ENCODE results near the gene HECW1.

DNA sequence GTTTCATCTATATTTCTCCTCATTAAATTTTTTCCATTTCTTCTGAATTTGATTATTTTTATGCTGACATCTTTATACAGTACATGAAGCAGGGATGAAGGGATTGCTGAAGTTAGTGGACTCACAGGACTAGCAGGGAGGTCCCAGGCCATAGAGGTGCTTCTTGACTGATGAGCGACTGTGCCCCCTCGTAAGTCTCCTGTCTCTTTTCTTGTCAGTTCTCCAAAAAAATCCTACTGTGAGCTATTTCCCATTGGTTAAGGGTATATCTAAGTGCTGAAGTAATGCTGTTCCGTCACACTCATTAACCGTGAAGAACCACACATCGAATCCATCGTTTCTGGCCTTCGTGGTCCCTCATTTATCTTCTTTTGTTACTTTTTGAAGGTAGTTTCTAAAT, 27.7 kb downstream of the HECW1 start:
- TF ChIP-seq, protein P1, sequence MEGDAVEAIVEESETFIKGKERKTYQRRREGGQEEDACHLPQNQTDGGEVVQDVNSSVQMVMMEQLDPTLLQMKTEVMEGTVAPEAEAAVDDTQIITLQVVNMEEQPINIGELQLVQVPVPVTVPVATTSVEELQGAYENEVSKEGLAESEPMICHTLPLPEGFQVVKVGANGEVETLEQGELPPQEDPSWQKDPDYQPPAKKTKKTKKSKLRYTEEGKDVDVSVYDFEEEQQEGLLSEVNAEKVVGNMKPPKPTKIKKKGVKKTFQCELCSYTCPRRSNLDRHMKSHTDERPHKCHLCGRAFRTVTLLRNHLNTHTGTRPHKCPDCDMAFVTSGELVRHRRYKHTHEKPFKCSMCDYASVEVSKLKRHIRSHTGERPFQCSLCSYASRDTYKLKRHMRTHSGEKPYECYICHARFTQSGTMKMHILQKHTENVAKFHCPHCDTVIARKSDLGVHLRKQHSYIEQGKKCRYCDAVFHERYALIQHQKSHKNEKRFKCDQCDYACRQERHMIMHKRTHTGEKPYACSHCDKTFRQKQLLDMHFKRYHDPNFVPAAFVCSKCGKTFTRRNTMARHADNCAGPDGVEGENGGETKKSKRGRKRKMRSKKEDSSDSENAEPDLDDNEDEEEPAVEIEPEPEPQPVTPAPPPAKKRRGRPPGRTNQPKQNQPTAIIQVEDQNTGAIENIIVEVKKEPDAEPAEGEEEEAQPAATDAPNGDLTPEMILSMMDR (IDR thresholded peaks at IDR 0.05; ENCODE audit: low read depth, low read length, missing input control): no peak
- no peak for TF ChIP-seq YY1 (IDR thresholded peaks at IDR 0.05)
- TF ChIP-seq, protein P2, sequence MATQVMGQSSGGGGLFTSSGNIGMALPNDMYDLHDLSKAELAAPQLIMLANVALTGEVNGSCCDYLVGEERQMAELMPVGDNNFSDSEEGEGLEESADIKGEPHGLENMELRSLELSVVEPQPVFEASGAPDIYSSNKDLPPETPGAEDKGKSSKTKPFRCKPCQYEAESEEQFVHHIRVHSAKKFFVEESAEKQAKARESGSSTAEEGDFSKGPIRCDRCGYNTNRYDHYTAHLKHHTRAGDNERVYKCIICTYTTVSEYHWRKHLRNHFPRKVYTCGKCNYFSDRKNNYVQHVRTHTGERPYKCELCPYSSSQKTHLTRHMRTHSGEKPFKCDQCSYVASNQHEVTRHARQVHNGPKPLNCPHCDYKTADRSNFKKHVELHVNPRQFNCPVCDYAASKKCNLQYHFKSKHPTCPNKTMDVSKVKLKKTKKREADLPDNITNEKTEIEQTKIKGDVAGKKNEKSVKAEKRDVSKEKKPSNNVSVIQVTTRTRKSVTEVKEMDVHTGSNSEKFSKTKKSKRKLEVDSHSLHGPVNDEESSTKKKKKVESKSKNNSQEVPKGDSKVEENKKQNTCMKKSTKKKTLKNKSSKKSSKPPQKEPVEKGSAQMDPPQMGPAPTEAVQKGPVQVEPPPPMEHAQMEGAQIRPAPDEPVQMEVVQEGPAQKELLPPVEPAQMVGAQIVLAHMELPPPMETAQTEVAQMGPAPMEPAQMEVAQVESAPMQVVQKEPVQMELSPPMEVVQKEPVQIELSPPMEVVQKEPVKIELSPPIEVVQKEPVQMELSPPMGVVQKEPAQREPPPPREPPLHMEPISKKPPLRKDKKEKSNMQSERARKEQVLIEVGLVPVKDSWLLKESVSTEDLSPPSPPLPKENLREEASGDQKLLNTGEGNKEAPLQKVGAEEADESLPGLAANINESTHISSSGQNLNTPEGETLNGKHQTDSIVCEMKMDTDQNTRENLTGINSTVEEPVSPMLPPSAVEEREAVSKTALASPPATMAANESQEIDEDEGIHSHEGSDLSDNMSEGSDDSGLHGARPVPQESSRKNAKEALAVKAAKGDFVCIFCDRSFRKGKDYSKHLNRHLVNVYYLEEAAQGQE (IDR thresholded peaks at IDR 0.05): no peak
- no peak for TF ChIP-seq FOXA1 (IDR thresholded peaks at IDR 0.05)
- no peak for TF ChIP-seq SP1 (IDR thresholded peaks at IDR 0.05)
- TF ChIP-seq, protein P3, sequence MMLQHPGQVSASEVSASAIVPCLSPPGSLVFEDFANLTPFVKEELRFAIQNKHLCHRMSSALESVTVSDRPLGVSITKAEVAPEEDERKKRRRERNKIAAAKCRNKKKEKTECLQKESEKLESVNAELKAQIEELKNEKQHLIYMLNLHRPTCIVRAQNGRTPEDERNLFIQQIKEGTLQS (IDR thresholded peaks at IDR 0.05): no peak
- TF ChIP-seq RXRA (IDR thresholded peaks at IDR 0.05): no peak
- TF ChIP-seq, protein P4, sequence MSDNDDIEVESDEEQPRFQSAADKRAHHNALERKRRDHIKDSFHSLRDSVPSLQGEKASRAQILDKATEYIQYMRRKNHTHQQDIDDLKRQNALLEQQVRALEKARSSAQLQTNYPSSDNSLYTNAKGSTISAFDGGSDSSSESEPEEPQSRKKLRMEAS (IDR thresholded peaks at IDR 0.05): no peak
- TF ChIP-seq TAF1 (conservative IDR thresholded peaks at IDR 0.05): no peak
